NOMO-1 treated with DMSO at 0.1 percent for 48 hours (cell line): ENCODE results near the gene NPDC1.

Source experiments
- DNase-seq: peaks from one replicate; lab custom pipeline; 2025; ENCODE audit not compliant: unreplicated experiment; lab: John Stamatoyannopoulos, UW

The NPDC1 gene

DNA sequence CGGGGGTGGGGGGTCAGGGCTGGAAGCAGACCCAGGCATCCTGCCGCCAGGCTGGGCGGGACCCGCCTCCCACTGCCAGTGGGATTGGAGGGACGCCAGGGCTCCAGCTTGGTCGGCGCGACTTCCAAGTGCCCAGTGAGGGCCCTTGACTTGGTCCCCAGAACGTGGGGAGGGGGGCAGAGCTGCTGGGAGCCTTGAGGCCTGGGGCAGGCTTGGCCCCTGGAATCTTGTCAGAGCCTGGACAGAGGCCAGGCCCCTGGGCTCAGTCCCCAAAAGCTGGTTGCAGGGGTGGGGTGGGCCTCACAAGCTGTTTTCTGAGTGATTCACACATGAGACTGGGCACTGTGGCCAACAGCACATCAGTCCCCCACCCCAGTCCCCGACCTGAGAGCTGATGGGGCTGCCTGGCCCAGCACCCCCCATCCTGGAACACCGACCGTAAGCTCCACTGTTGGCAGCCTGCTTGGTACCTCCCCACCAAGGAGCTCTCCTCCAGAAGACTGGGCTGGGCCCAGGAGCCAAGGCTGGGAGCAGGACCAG lies 50.1 kb downstream of the NPDC1 start:
- no peak for DNase-seq

DNA sequence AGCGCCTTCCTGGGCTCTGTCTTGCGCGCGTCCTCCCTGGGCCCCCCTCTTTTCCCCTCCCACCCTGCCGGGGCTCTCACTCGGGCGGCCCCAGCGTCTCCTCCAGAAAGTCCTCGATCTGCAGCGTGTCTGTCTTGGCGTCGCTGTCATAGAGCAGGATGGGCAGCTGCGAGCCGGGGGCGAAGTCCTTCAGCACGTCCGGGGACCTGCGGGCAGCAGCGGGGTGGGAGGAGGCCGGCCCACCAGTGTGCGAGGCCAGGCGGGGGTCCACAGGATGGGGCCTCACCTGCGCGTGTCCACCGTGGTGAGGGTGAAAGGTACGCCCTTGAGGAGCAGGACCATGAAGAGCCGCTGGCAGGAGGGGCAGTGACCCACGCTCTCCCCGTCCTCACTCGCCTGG lies 50.6 kb downstream of the NPDC1 start:
- no peak for DNase-seq

DNA sequence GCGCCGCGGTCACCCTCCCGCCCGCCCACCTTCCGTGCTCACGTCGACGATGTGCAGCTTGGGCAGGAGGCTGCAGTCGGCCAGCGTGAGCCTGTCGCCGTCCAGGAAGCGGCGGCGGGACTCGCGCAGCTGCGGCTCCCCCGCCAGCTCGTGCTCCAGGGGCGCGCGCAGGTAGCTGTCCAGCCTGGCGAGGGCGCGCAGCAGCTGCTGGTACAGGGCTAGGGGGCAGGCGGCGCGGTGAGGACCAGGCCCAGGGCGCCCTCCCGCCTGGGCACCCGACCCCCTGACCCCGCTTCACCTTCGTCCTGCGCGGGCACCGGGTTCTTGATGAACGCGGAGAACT lies 51.1 kb downstream of the NPDC1 start:
- no peak for DNase-seq

DNA sequence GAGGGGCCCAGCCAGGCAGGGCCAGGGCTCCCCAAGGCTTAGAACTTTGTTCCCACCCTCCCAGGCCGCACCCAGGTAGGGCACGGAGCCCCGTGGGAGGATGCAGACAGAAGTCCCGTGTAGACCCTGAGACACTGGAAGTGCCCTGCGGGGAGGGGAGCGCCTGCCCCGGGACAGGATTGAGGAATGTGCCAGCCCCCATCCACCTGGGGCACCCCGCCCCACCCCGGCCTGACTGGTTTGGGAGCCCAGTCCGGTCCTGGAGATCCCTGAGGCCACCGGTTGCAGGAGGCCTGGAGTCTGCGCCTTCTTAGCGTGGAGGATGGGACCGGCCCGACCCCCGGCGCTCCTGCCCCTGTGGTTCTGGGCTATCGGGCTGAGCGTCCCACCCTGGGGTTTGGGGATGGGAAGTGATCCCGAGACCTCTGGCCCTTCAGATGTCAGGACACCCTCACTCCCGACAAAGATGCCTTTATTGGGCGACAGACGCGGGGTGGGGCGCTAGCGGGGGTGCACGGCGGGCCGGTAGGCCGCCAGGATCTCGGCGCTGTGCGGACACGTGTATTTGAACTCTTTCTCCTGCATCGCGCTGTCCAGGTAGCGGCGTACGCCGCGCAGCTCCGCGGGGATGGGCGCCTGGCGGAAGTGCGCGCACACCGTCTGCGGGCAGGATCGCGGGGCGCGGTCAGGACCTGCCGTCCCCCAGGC lies 51.6 kb downstream of the NPDC1 start:
- DNase-seq = no peak

DNA sequence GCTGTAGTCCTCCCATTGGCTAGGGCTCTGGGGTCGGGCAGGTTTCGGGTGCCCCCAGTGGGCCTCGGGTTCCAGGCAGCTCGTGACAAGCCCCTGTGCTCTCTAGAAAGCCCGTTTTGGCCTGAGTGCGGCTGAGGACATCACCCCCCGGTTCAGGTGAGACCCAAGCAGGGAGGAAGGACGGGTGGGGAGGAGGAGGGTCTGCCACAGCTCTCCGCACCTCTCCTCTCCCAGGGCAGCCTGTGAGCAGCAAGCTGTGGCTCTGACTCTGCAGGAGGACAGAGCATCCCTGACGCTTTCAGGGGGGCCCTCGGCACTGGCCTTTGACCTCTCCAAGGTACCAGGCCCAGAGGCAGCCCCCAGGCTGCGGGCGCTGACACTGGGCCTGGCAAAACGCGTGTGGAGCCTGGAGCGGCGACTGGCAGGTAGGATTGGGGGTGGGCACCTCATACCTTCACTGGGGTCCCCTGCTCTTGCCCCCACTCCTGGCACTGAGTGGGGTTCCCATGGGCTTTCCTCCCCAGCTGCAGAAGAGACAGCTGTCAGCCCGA lies 53.1 kb downstream of the NPDC1 start:
- DNase-seq = no peak

DNA sequence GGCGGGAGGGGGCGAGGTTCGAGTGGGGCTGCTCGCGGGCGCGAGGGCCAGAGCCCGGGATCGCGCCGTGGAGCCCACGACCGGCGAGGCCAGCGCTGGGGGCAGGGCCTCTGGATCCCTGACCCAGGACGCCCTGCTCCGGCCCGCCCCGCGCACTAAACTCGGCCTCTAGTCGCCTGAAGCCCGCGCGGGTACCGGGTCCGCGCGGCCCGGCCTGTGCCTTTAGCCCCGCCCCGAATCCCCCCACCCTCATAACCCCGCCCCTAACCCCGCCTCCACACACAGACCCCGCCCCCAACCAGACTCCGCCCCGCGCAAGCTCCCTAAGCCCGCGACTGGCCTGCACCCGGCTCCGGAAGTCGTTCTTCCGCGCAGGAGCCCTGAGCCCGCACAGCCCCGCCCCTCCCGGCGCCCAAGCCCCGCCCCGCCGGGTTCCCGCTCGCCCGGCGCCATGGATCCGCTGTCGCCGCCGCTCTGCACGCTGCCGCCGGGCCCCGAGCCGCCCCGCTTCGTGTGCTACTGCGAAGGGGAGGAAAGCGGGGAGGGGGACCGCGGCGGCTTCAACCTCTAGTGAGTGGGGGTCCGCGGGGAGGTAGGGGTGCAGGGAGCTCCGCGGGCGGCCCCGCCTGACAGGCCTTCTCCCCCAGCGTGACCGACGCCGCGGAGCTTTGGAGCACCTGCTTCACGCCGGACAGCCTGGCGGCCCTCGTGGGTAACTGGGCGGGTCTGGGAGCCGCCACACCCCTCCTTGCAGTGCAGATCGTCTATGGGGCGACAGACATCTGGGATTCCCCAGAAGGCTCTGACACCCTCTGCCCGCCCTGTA lies 53.8 kb downstream of the NPDC1 start, which contains the start of gene PAXX:
TSS of gene PAXX (plus strand) at position 430 of the 826 bp plus-strand sequence. CDS start at position 452, 22 bp downstream.
- DNase-seq = peak; percentile 94

DNA sequence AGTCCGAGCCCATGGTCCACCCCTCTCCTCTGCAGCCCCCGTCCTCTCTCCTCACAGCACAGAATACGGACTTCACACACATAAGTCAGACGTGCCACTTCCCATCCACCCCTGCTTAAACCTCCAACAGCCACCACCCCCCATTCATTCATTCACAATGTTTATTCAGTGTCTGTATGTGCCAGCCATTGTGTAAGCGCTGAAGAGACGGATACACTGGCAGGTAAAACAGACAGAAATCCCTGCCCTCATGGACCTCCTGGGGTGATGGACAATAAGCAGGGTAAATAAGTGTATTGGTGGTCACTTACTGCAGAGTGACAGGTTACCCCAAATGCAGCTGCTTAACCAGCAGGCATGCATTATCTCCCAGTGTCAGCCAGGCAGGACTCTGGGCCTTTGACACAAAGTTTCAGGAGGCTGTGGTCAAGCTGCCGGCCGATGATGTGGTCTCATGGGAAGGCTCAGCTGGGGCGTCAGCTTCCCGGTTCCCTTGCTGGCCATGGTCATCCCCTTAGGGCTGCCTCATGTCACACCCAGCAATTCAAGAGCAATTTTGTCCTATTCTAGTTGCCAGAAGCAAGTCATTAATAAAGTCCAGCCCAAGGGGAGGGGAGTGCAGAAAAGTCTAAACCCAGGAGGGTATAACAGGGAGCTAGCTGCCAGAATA lies 55.6 kb downstream of the NPDC1 start:
- DNase-seq = no peak
